Peyer's patch (tissue), 4 donors: ENCODE results near the gene HK3. TPM values are rescaled to one million over a fixed set of nuclear protein-coding genes. Genes with fewer than 3 reads are reported as not detected.

Experiments used
- DNase-seq, 3 donors: peaks; one replicate each; pipeline ENCODE4 v3.0.0-alpha.2; 2017 to 2019
- H3K27ac ChIP-seq, 4 donors: fragments of 200-600 bp; sonication (generic); one replicate each; pipeline ENCODE4 v1.5.1; 2016 to 2019
- H3K27me3 ChIP-seq, 2 donors: fragments of 200-600 bp; sonication (generic); one replicate each; pipeline ENCODE4 v1.5.1; 2019
- H3K36me3 ChIP-seq, 3 donors: fragments of 200-600 bp; sonication (generic); one replicate each; pipeline ENCODE4 v1.5.1; 2016 to 2019
- H3K4me1 ChIP-seq, 4 donors: fragments of 200-600 bp; sonication (generic); one replicate each; pipeline ENCODE4 v1.5.1; 2016 to 2019
- H3K4me3 ChIP-seq, 4 donors: fragments of 200-600 bp; sonication (generic); 1 replicate in 3 of 4; 2 replicates in 1 of 4; pipeline ENCODE4 v1.5.1; 2016 to 2019; ENCODE audit warnings: mild to moderate bottlenecking in 1 of 4
- H3K9me3 ChIP-seq, 4 donors: fragments of 200-600 bp; sonication (generic); one replicate each; pipeline ENCODE4 v1.5.1; 2016 to 2019; ENCODE audit warnings: mild to moderate bottlenecking in 1 of 4
- CTCF ChIP-seq, 6 experiments: fragments of 450-650 bp in 4 of 6; fragments of 200-600 bp in 2 of 6; sonication (generic) in 1 of 6; IDR thresholded peaks; one replicate each; pipeline ENCODE4 v1.5.1; 2017 to 2019; ENCODE audit warnings: antibody characterized with exemption in 6 of 6, mild to moderate bottlenecking in 3 of 6, moderate library complexity in 1 of 6
- POLR2A ChIP-seq, 2 donors: fragments of 450-650 bp; IDR thresholded peaks; one replicate each; pipeline ENCODE4 v1.5.1; 2017; ENCODE audit warnings: antibody characterized with exemption in 2 of 2, mild to moderate bottlenecking in 2 of 2, moderate library complexity in 2 of 2
- total RNA-seq, 4 donors: library from RNA; depleted of rRNA; stranded (reverse); fragments of >200 nt; gene quantifications; one replicate each; pipeline ENCODE4 v1.1.0, GENCODE V29; 2016

Gene HK3
- total RNA-seq, 4 donors from 2014 or later, result 1.6 to 7.4 (median 3.6) TPM

GRCh38 chr5:176851871-176852658, 47.1 kb downstream of the HK3 start:
- Histone ChIP-seq H3K27me3 (no peaks in the 10 kb centered on the region), H3K4me1 (no peaks in the 10 kb centered on the region), H3K9me3 (no peaks in the 10 kb centered on the region), H3K36me3 (no peaks in the 10 kb centered on the region), H3K4me3 (no peak overlapping the region), H3K27ac (no peak overlapping the region)
- no peak for DNase-seq
- no peak for TF ChIP-seq CTCF (IDR thresholded peaks at IDR 0.05)

GRCh38 chr5:176851380-176851779, 47.8 kb downstream of the HK3 start:
- no peak for TF ChIP-seq CTCF (IDR thresholded peaks at IDR 0.05)
- no peak for TF ChIP-seq POLR2A (IDR thresholded peaks at IDR 0.05)
- Histone ChIP-seq H3K27ac (no peak overlapping the region), H3K27me3 (no peaks in the 10 kb centered on the region), H3K9me3 (no peaks in the 10 kb centered on the region), H3K4me3 (no peak overlapping the region), H3K36me3 (no peaks in the 10 kb centered on the region), H3K4me1 (no peaks in the 10 kb centered on the region)
- no peak for DNase-seq

GRCh38 chr5:176850371-176851245, 48.5 kb downstream of the HK3 start:
- H3K27me3 ChIP-seq, result no peaks in the 10 kb centered on the region
- H3K27ac ChIP-seq, result no peak overlapping the region
- no peak overlapping the region for H3K4me3 ChIP-seq
- no peaks in the 10 kb centered on the region for H3K9me3 ChIP-seq
- H3K36me3 ChIP-seq, result no peaks in the 10 kb centered on the region
- TF ChIP-seq POLR2A (IDR thresholded peaks at IDR 0.05) (no peak), CTCF (IDR thresholded peaks at IDR 0.05) (no peak)
- H3K4me1 ChIP-seq, result no peaks in the 10 kb centered on the region
- no peak for DNase-seq

GRCh38 chr5:176849611-176850227, 49.4 kb downstream of the HK3 start:
- TF ChIP-seq CTCF (IDR thresholded peaks at IDR 0.05) (no peak), POLR2A (IDR thresholded peaks at IDR 0.05) (no peak)
- Histone ChIP-seq H3K36me3 (no peaks in the 10 kb centered on the region), H3K4me1 (no peaks in the 10 kb centered on the region), H3K27ac (no peak overlapping the region), H3K4me3 (no peak overlapping the region), H3K27me3 (no peaks in the 10 kb centered on the region), H3K9me3 (no peaks in the 10 kb centered on the region)
- DNase-seq, result no peak

- H3K4me1 ChIP-seq, result no peaks in the 10 kb centered on the region
- no peaks in the 10 kb centered on the region for H3K27me3 ChIP-seq
- H3K9me3 ChIP-seq, result no peaks in the 10 kb centered on the region
- no peaks in the 10 kb centered on the region for H3K36me3 ChIP-seq
- DNase-seq, result no peak
- no peak for TF ChIP-seq POLR2A (IDR thresholded peaks at IDR 0.05)
- TF ChIP-seq CTCF (IDR thresholded peaks at IDR 0.05), result no peak
- no peak overlapping the region for H3K4me3 ChIP-seq
- no peak overlapping the region for H3K27ac ChIP-seq
Observed at GRCh38 chr5:176848651-176849050, 50.5 kb downstream of the HK3 start.
